Spinal cord (tissue), 10 donors: ENCODE data around the gene BCL2A1. TPM values are rescaled to one million over a fixed set of nuclear protein-coding genes. Genes with fewer than 3 reads are reported as not detected.
"Not testable (repeated sequence)": the region's sequence is repeated elsewhere in the genome, so short reads cannot be mapped to it uniquely, and the experiment has no call there.

ENCODE experiments used
- DNase-seq, 6 donors: peaks; one replicate each; pipeline versions ENCODE4 v3.0.0 to v3.0.0-alpha.2; 2013 to 2015; ENCODE audit warnings: low spot score in 6 of 6, low read depth in 4 of 6
- H3K27ac ChIP-seq: one replicate; pipeline ENCODE4 v1.5.1; 2013; ENCODE audit warnings: low read depth, low read length, control low read depth
- H3K27me3 ChIP-seq: one replicate; pipeline ENCODE4 v1.6.1; 2013; ENCODE audit warnings: low read length; ENCODE audit not compliant: control insufficient read depth, insufficient read depth
- H3K36me3 ChIP-seq: one replicate; pipeline ENCODE4 v1.6.1; 2013; ENCODE audit warnings: low read length; ENCODE audit not compliant: control insufficient read depth, insufficient read depth
- H3K4me1 ChIP-seq: one replicate; pipeline ENCODE4 v1.6.1; 2013; ENCODE audit warnings: low read length; ENCODE audit not compliant: control insufficient read depth, insufficient read depth
- H3K4me3 ChIP-seq: one replicate; pipeline ENCODE4 v1.5.1; 2013; ENCODE audit warnings: low read depth, low read length, control low read depth
- H3K9me3 ChIP-seq: one replicate; pipeline ENCODE4 v1.6.1; 2013; ENCODE audit warnings: low read length; ENCODE audit not compliant: control insufficient read depth, insufficient read depth
- WGBS: methylation state at CpG from one replicate; pipeline ENCODE4 v1.1.5; 2013; ENCODE audit warnings: missing lambda C conversion rate; ENCODE audit not compliant: insufficient coverage; 5-methylcytosine and 5-hydroxymethylcytosine counted together
- polyA plus RNA-seq, 2 donors: library from polyadenylated mRNA; unstranded; fragments of 120-200 nt; gene quantifications; one replicate each; pipeline ENCODE4 v1.2.1, GENCODE V29; 2013; ENCODE audit not compliant: insufficient read length in 2 of 2
- total RNA-seq, 2 donors: library from RNA; depleted of rRNA in 1 of 2; stranded (reverse); fragments of 120-200 nt in 1 of 2; fragments of >200 nt in 1 of 2; gene quantifications; one replicate each; pipeline versions ENCODE4 v1.2.3 to v1.2.4, GENCODE V29; 2013 to 2014
- donor health status: healthy.

The BCL2A1 gene
- total and polyA plus RNA-seq, 4 donors = 0.32 to 9.7 (median 0.38) TPM

DNA sequence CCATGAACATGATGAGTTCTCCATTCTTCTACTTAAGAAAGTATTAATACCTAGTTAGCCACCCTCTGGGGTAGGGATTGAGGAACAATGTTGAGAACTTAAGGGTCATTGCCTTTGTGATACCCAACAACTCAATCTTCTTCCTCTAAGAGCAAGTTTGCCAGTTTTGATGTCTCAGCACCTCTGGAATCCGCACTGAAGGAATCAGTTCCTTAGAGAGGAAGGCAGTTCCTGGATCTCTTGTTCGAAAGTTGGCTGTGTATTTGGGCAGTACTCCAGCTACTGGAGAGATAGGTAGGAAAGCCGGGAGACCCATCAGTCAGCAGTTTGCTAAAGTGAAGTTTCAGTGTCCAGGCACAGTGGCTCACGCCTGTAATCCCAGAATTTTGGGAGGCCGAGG, 38.5 kb downstream of the BCL2A1 start:
- Histone ChIP-seq H3K4me3 (no peak overlapping the region), H3K27ac (no peak overlapping the region), H3K4me1 (no peaks in the 10 kb centered on the region), H3K9me3 (no peaks in the 10 kb centered on the region), H3K27me3 (no peaks in the 10 kb centered on the region), H3K36me3 (no peaks in the 10 kb centered on the region)
- DNase-seq = no peak
- 82% methylated on average over 5 of the region's 5 CpGs for WGBS

GRCh38 chr15:79930516-79930915, 40.5 kb downstream of the BCL2A1 start:
- no peaks in the 10 kb centered on the region for H3K4me1 ChIP-seq

GRCh38 chr15:79929412-79929811, 41.6 kb downstream of the BCL2A1 start:
- H3K27me3 ChIP-seq = no peaks in the 10 kb centered on the region
- DNase-seq = no peak
- peaks cover 1% of the 10 kb centered on the region for H3K4me1 ChIP-seq
- no peaks in the 10 kb centered on the region for H3K9me3 ChIP-seq
- 88% methylated on average over 1 of the region's 2 CpGs for WGBS
- no peak overlapping the region for H3K4me3 ChIP-seq
- H3K27ac ChIP-seq = no peak overlapping the region
- H3K36me3 ChIP-seq = no peaks in the 10 kb centered on the region

More at GRCh38 chr15:79930516-79930915, 40.5 kb downstream of the BCL2A1 start:
- no peak overlapping the region for H3K27ac ChIP-seq
- no peaks in the 10 kb centered on the region for H3K27me3 ChIP-seq
- H3K36me3 ChIP-seq = no peaks in the 10 kb centered on the region
- H3K9me3 ChIP-seq = no peaks in the 10 kb centered on the region
- DNase-seq = no peak
- no peak overlapping the region for H3K4me3 ChIP-seq
- 83% methylated on average over 1 of the region's 5 CpGs for WGBS

GRCh38 chr15:79926116-79926515, 44.9 kb downstream of the BCL2A1 start:
- not testable (repeated sequence) for DNase-seq, H3K9me3 ChIP-seq, H3K4me3 ChIP-seq, H3K27me3 ChIP-seq, H3K36me3 ChIP-seq, H3K27ac ChIP-seq
- peaks cover 13% of the 10 kb centered on the region for H3K4me1 ChIP-seq
- WGBS = 97% methylated on average over 36 of the region's 36 CpGs

GRCh38 chr15:79924379-79924778, 46.6 kb downstream of the BCL2A1 start:
- peak overlapping the region; percentile 92 for H3K4me3 ChIP-seq
- peaks cover 16% of the 10 kb centered on the region for H3K4me1 ChIP-seq
- no peak for DNase-seq
- H3K36me3 ChIP-seq = peaks cover 4% of the 10 kb centered on the region
- peaks cover 5% of the 10 kb centered on the region for H3K9me3 ChIP-seq
- peak overlapping the region; percentile 95 for H3K27ac ChIP-seq
- WGBS = 92% methylated on average over 23 of the region's 24 CpGs
- H3K27me3 ChIP-seq = no peaks in the 10 kb centered on the region

DNA sequence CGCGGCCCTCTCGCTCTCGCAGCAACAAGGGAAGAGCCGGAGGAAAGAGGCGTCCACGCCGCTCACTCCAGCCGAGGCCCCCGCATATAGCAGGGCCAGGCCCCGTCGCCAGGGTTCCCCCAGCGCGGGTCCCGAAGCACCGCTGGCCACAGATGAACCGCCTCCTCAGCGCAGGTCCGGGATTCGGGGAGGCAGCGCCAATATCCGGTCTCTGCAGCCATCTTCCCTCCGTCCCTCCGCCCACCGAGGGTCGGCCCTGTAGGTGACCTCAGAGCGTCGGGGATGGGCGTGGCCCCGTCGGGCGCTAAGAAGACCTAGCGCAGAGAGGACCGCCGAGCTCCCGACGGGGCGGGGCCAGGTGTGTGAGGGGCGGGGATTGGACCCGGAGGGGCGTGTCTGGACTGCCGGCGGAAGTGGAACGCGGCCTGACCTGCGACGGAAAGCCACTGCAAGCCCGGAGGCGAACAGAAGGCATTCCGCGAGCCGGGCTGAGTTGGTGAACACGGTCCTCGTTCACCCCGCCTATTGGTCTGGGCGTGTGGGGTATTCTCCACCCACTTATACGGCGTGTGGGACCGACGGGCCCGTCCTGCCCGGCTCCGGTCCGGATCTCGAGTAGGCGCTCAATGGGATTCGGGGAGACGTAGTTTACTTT, 47.4 kb downstream of the BCL2A1 start:
- WGBS = under 1% methylated on average over 56 of the region's 68 CpGs
- peaks cover 5% of the 10 kb centered on the region for H3K9me3 ChIP-seq
- peak overlapping the region; percentile 92 for H3K4me3 ChIP-seq
- H3K27ac ChIP-seq = peak overlapping the region; percentile 95
- peaks cover 10% of the 10 kb centered on the region for H3K36me3 ChIP-seq
- H3K27me3 ChIP-seq = no peaks in the 10 kb centered on the region
- DNase-seq = peak; percentile 77 to 98 (median 84)
- peaks cover 16% of the 10 kb centered on the region for H3K4me1 ChIP-seq

DNA sequence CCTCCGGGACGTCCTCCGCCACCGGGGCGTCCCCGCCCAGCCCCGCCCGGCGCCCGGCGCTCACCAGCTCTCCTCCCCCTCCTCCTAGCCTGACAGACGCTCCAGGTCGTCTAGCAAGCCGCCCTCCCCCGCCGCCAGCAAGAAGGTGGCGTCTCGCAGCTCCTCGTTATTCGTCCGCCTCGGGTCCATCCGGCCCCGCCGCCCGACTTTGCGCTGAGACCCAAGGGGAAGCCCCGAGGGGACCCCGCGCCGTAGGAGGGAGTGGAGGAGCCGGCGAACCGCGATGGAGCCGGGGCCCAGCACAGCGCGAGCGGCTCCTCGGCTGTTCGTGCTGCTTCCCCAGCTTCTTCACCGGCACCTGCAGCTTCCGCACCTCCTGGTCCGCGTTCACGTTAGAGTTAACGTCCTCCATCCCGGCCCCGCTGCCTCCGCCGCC, 47.9 kb downstream of the BCL2A1 start:
- 0% methylated on average over 51 of the region's 51 CpGs for WGBS
- peaks cover 13% of the 10 kb centered on the region for H3K36me3 ChIP-seq

DNA sequence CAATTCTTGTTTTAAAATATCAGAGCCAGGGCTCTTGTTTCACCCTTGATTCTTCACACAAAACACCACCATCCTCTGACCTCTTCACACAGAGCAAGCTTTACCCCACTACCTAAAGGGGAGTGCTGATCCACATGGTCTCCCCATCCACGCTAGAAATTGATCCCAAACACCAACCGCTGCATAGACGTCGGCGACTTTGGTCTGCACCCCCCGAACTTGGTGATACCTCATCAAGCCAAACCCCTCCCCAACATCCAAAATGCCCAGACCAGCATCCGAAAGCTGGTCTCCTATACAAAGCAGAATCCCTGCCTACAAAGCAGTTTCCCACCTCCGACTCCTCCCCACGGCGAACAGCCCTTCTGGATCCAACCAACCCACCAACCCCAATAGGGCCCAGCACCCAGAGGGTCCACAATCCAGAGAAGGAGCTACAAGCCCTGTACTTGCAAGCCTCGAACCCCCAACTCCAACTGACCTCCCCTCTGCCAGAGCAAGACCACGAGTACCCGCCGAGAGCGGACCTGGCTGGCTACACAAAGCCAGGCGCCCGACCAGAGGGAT, 48.4 kb downstream of the BCL2A1 start:
- Histone ChIP-seq H3K36me3 (peaks cover 14% of the 10 kb centered on the region), H3K27me3 (no peaks in the 10 kb centered on the region), H3K27ac (peak overlapping the region; percentile 95), H3K4me1 (peaks cover 16% of the 10 kb centered on the region), H3K9me3 (peaks cover 5% of the 10 kb centered on the region), H3K4me3 (peak overlapping the region; percentile 92)
- no peak for DNase-seq
- WGBS = 8% methylated on average over 17 of the region's 17 CpGs

More for the DNA sequence above, 47.9 kb downstream of the BCL2A1 start:
- no peaks in the 10 kb centered on the region for H3K27me3 ChIP-seq
- peak overlapping the region; percentile 92 for H3K4me3 ChIP-seq
- H3K27ac ChIP-seq = peak overlapping the region; percentile 95
- H3K9me3 ChIP-seq = peaks cover 5% of the 10 kb centered on the region
- DNase-seq = peak; percentile 21 to 78 (median 34)
- H3K4me1 ChIP-seq = peaks cover 16% of the 10 kb centered on the region

DNA sequence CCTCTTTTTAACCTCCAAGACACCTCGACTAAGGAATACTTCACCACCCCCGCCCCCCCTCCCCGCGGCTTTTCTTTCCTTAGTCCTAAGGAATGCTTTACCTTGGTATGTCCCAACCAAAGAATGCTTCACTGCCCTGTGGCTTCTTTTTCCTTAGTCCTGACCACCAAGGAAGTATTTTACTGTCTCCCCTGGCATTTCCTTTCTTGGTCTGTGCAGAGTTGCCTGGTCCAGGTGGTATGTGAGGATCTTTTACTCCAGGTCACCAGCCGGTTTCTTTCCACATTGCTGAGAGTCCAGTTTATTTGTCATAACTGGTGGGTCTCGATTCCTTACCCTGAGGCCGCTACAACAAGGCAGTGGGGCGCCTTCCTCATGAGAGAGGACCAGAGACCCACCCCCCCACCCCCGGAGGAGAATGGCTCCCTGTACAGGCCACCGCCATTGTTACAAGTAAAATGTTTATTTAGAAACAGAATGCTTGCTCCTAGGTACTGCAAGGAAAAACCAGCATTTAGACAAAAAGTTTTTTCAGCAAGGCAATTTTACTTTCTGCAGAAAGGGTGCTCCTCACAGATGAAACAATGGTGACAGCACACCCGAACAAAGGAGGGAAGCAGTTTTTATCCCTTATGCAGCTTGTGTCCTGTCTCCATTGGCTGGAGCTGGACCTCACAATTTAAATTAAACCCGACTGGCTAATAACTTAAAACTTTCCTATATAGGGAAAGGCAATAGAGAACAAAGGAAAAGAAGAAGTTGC, 51.1 kb downstream of the BCL2A1 start:
- H3K9me3 ChIP-seq = peaks cover 8% of the 10 kb centered on the region
- 100% methylated on average over 2 of the region's 12 CpGs for WGBS
- H3K27me3 ChIP-seq = no peaks in the 10 kb centered on the region
- H3K36me3 ChIP-seq = peaks cover 14% of the 10 kb centered on the region
- no peak overlapping the region for H3K27ac ChIP-seq
- peaks cover 16% of the 10 kb centered on the region for H3K4me1 ChIP-seq
- no peak for DNase-seq
- H3K4me3 ChIP-seq = no peak overlapping the region
